Measurements from ENCODE around the gene IGFLR1.

The IGFLR1 gene

GRCh38 chr19:35723671-35724070, 18.6 kb downstream of the IGFLR1 start:
- DNase-seq = no peak

DNA sequence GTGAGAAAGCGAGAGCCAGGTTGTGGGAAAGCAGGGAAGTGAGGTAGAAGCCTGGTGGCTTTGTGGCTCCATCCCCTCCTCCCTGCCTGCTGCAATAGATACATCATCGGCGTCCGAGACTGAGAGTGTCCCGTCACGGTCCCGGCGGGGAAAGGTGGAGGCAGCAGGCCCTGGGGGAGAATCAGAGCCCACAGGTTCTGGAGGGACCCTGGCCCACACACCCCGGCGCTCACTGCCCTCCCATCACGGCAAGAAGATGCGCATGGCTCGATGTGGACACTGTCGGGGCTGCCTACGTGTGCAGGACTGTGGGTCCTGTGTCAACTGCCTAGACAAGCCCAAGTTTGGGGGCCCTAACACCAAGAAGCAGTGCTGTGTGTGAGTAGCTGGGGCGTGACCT, 19.4 kb downstream of the IGFLR1 start:
- DNase-seq = no peak

- no peak for DNase-seq
These were observed 19.8 kb downstream of the IGFLR1 start for GRCh38 chr19:35722461-35722860.

GRCh38 chr19:35721374-35721773, 20.9 kb downstream of the IGFLR1 start:
- no peak for DNase-seq

DNA sequence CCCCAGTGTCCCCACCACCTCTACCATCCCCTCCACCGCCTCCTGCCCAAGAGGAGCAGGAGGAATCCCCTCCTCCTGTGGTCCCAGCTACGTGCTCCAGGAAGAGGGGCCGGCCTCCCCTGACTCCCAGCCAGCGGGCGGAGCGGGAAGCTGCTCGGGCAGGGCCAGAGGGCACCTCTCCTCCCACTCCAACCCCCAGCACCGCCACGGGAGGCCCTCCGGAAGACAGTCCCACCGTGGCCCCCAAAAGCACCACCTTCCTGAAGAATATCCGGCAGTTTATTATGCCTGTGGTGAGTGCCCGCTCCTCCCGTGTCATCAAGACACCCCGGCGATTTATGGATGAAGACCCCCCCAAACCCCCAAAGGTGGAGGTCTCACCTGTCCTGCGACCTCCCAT, 21.6 kb downstream of the IGFLR1 start:
- DNase-seq = no peak

- DNase-seq = no peak
These were observed 22.1 kb downstream of the IGFLR1 start for GRCh38 chr19:35720163-35720524.

DNA sequence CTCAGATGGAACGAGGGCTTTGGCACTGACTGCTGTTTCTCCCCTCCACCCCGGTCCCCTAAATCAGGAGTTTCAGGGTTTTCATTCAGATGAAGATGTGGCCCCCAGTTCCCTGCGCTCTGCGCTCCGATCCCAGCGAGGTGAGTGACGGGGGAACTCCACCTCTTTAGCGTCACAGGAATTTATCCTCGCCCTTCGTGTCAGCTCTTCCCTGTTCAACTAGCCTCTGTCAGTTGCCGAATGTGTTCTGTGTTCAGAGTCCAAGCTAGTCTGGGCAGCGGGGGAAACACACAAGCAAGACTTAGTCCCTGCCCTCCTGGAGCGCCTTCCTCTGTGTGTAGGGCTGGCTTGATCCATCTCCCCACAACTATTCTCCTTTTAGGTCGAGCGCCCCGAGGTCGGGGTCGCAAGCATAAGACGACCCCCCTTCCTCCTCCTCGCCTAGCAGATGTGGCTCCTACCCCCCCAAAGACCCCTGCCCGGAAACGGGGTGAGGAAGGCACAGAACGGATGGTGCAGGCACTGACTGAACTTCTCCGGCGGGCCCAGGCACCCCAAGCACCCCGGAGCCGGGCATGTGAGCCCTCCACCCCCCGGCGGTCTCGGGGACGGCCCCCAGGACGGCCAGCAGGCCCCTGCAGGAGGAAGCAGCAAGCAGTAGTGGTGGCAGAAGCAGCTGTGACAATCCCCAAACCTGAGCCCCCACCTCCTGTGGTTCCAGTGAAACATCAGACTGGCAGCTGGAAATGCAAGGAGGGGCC, 22.7 kb downstream of the IGFLR1 start:
- DNase-seq = no peak

- peak; percentile 16 to 63 (median 46) for DNase-seq
These were observed 23.8 kb downstream of the IGFLR1 start for GRCh38 chr19:35718345-35719041.

- DNase-seq = peak in 2 of 4 experiments; percentile 95 to 98
These were observed 24.4 kb downstream of the IGFLR1 start, which contains the start of gene KMT2B for GRCh38 chr19:35717665-35718344. TSS of gene KMT2B (plus strand) at chr19:35718003. CDS start at chr19:35718019, 16 bp downstream.

DNA sequence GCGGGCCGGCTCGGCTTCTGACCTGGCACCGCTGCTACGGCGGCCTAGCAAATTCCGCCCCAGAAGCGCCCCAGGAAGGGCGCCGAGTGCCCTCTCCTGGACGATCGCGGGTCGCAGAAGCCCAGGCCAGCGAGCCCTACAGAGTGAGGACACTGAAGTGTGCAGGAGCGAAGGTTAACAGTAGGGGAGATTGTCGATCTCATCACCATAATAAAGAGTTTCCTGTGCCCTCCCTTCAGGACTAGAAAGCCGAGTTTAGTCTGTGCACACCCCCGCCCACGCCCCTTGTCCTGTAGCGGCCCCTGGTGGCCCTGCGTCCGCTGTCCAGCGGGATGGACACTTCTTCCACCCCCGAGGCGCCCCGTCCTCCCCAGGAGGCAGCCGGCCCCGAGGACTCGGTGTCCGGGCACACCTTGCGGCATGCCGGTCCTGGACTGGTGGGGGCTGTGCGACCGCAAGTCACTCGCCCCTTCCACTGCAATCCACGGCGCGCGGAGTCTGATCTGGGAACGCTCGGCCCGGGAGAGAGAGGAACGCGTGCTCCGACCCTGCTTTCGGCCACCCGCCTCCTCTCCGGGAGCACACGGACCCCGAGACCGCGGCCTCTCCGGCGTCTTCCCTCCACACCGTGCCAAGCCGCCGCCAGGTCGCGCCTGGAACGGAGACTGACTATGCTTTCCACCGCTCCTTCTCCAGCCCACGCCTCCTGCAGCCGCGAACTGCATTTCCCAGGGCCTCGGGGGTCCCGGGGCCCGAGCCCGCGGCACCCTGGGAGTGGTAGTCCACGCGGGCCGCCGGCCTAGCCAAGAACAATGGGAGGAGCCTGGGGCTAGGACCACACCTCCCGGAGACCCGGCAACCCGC, 25.2 kb downstream of the IGFLR1 start:
- peak; percentile 95 to 98 (median 97) for DNase-seq

- peak in 2 of 4 experiments; percentile 63 to 75 for DNase-seq
These were observed 26.1 kb downstream of the IGFLR1 start for GRCh38 chr19:35715981-35716800.

- no peak for DNase-seq
These were observed 26.9 kb downstream of the IGFLR1 start for GRCh38 chr19:35715355-35715809.

DNA sequence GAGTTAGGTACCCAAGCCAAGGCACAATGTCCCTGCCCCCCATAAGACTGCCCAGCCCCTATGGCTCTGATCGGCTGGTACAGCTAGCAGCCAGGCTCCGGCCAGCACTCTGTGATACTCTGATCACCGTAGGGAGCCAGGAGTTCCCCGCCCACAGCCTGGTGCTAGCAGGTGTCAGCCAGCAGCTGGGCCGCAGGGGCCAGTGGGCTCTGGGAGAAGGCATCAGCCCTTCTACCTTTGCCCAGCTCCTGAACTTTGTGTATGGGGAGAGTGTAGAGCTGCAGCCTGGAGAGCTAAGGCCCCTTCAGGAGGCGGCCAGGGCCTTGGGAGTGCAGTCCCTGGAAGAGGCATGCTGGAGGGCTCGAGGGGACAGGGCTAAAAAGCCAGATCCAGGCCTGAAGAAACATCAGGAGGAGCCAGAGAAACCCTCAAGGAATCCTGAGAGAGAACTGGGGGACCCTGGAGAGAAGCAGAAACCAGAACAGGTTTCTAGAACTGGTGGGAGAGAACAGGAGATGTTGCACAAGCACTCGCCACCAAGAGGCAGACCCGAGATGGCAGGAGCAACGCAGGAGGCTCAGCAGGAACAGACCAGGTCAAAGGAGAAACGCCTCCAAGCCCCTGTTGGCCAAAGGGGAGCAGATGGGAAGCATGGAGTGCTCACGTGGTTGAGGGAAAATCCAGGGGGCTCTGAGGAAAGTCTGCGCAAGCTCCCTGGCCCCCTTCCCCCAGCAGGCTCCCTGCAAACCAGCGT, 27.5 kb downstream of the IGFLR1 start:
- no peak for DNase-seq

- no peak for DNase-seq
These were observed 28.3 kb downstream of the IGFLR1 start for GRCh38 chr19:35713904-35714495.

DNA sequence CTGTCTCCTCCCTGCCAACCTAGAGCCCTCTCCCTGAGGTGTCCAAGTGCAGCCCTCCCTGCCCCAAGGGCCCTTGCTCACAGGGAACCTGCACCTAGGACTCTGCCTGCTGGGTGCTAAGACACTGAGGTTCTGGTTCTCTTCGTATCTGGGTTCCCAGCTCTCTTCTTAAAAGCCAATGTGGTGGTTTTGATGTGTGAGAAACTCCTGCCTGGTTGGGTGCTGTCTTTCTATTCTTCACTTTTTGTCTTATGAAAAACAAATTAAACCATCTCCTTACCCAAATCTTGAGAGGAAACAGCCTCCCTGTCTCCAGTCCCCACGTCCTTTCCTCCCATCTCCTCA, 28.8 kb downstream of the IGFLR1 start:
- DNase-seq = no peak

GRCh38 chr19:35712567-35713505, 29.4 kb downstream of the IGFLR1 start:
- no peak for DNase-seq

DNA sequence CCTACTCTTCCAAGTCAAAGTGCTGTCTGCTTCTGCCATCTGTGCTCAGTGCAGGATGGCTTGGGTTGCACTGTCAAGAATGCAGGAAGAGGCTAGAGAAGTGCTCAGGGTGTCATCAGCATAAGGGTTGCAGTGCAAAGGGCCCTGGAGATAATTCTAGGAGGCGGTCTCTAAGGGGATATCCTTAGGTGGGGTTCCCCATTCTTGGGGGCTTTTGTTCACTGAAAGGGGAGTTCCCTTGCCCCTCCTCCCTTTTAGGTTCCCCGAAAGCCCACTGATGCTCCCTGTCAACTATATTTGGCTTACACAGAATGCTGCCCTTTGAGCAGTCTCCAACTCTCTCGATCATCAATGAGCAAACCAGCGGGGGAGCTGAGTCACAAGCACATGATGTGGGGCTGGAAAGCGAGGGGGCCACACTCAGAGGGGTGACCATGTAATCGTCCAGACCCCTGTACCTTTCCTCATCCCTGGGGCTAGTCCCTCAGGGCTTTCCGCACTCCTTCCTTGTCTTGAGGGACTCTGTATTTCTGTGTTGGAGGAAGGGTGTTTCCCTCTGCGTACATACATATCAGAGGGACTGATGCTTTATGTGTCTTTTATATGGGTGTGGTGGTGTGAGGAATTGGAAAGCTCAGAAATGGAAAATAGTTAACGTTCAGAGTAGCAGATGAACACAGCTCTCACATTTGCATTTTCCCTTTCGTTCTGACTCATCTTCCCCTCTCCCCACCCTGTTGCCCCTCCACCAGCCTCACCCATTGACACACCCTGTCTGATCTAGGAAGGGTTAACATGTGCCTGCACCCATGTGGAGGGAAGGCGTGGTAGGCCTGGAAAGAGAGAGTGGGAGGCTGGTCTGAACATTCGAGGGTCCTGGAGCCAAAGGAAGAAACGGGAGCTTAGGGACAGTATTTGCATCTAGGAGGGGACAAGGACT, 31.2 kb downstream of the IGFLR1 start:
- DNase-seq = no peak

DNA sequence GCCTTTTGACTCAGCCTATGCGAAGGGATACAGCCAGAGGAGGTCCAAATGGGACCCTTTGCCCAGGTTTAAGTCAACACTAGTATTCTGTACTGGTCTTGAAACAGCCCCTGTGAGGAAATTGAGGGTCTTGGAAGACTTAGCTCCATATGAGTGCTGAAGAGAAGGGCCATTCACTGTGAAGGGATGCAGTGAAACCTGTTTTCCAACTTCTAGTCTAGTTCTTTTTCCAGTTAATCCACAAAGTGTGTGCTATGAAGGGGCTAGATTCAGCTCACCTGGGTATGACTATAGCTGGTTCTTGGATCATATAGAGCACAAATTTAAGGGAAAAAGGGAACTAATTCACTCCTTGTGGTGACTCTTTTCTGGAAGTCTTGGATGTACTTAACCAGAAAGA, 33.9 kb downstream of the IGFLR1 start:
- DNase-seq = no peak

Measured in suppressor macrophage (primary cell).